OCI-LY1 (cell line): ENCODE results near the gene COQ5.

Experiments used
- H2AFZ ChIP-seq: fragments of 200-600 bp; sonication (generic), shearing (Covaris generic); 2 replicates; pipeline ENCODE4 v1.6.0; 2014; ENCODE audit warnings: antibody characterized with exemption, mild to moderate bottlenecking, low read length
- H3F3A ChIP-seq: fragments of 200-600 bp; sonication (generic), shearing (Covaris generic); 2 replicates; pipeline ENCODE4 v1.6.0; 2014; ENCODE audit warnings: mild to moderate bottlenecking, antibody characterized with exemption, low read length, moderate library complexity; ENCODE audit not compliant: insufficient read depth
- H3K27ac ChIP-seq: fragments of 200-600 bp; sonication (generic); 2 replicates; pipeline ENCODE4 v1.5.1; 2014; ENCODE audit warnings: low read length, mixed run types, mild to moderate bottlenecking, low read depth; ENCODE audit not compliant: poor library complexity, severe bottlenecking
- H3K27me3 ChIP-seq: fragments of 200-600 bp; sonication (generic); 2 replicates; pipeline ENCODE4 v1.6.0; 2014; ENCODE audit warnings: antibody characterized with exemption, mild to moderate bottlenecking, low read length, moderate library complexity; ENCODE audit not compliant: insufficient read depth
- H3K36me3 ChIP-seq: fragments of 200-600 bp; sonication (generic); 2 replicates; pipeline ENCODE4 v1.6.1; 2014; ENCODE audit warnings: mild to moderate bottlenecking, antibody characterized with exemption, low read length, moderate library complexity, mixed read lengths; ENCODE audit not compliant: insufficient read depth
- H3K4me1 ChIP-seq: fragments of 200-600 bp; sonication (generic); 2 replicates; pipeline ENCODE4 v1.5.1; 2014; ENCODE audit warnings: mild to moderate bottlenecking, low read length, moderate library complexity; ENCODE audit not compliant: insufficient read depth, severe bottlenecking
- H3K4me2 ChIP-seq: fragments of 200-600 bp; sonication (generic), shearing (Covaris generic); 2 replicates; pipeline ENCODE4 v1.6.1; 2014; ENCODE audit warnings: low read length
- H3K4me3 ChIP-seq: fragments of 200-600 bp; sonication (generic); 2 replicates; pipeline ENCODE4 v1.5.1; 2014; ENCODE audit warnings: low read length, low read depth, mild to moderate bottlenecking, mixed read lengths; ENCODE audit not compliant: poor library complexity, severe bottlenecking
- H3K79me2 ChIP-seq: fragments of 200-600 bp; shearing (Covaris generic); 2 replicates; pipeline ENCODE4 v1.6.1; 2016; ENCODE audit warnings: mixed run types, low read length, mixed read lengths; ENCODE audit not compliant: insufficient read depth
- H3K9ac ChIP-seq: fragments of 200-600 bp; sonication (generic), shearing (Covaris generic); 2 replicates; pipeline ENCODE4 v1.6.1; 2014; ENCODE audit warnings: mild to moderate bottlenecking, low read length, mixed read lengths
- H3K9me2 ChIP-seq: fragments of 200-600 bp; sonication (generic), shearing (Covaris generic); 2 replicates; pipeline ENCODE4 v1.6.1; 2014; ENCODE audit warnings: low read depth, mild to moderate bottlenecking, low read length, mixed read lengths
- H3K9me3 ChIP-seq: fragments of 200-600 bp; shearing (Covaris generic); 2 replicates; pipeline ENCODE4 v1.6.1; 2014; ENCODE audit warnings: low read length, mixed read lengths
- H4K20me1 ChIP-seq: fragments of 200-600 bp; sonication (generic), shearing (Covaris generic); 2 replicates; pipeline ENCODE4 v1.6.0; 2016; ENCODE audit warnings: mild to moderate bottlenecking, low read length; ENCODE audit not compliant: insufficient read depth
- CTCF ChIP-seq: fragments of 200-600 bp; sonication (generic), shearing (Covaris generic); IDR thresholded peaks from 2 replicates; pipeline ENCODE4 v1.5.1; 2017; ENCODE audit warnings: mild to moderate bottlenecking, antibody characterized with exemption, low read length, moderate library complexity, mixed read lengths
- EZH2 ChIP-seq: fragments of 200-600 bp; sonication (generic), shearing (Covaris generic); IDR thresholded peaks from 2 replicates; pipeline ENCODE4 v1.8.0; 2017; ENCODE audit warnings: borderline replicate concordance, mixed run types, mild to moderate bottlenecking, antibody characterized with exemption, low read length, moderate library complexity, mixed read lengths

Gene COQ5

DNA sequence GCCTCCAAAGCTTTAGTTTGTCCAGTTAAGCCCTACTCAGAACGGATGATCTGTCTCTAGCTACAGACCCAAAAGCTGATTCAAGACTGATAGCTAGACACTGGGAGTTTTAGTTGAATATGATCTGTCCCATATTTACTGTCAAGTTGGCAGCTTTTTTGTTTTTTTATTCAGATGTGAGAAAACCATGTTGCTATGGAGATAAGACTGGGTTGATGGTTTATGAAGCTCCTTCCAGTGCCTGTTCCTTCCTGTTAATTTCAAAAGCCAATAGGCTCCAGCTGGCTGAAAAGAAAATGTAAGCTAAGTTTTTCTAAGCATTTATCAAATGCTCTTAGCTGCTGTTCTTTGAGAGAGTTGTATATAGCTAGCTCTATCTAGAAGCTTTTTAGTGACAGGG, 28.4 kb downstream of the COQ5 start:
- Histone ChIP-seq H3K27ac (peak overlapping the region; percentile 31), H2AFZ (no peak overlapping the region), H4K20me1 (no peaks in the 10 kb centered on the region), H3K4me2 (no peak overlapping the region), H3K27me3 (no peaks in the 10 kb centered on the region), H3K4me3 (no peak overlapping the region), H3K4me1 (peaks cover 12% of the 10 kb centered on the region), H3K9ac (no peak overlapping the region), H3F3A (peaks cover 4% of the 10 kb centered on the region), H3K36me3 (peaks cover 47% of the 10 kb centered on the region), H3K9me2 (no peaks in the 10 kb centered on the region), H3K79me2 (peaks cover 19% of the 10 kb centered on the region), H3K9me3 (no peaks in the 10 kb centered on the region)
- TF ChIP-seq CTCF (no peak), EZH2 (no peak)

- H2AFZ ChIP-seq: no peak overlapping the region
- H3F3A ChIP-seq: peaks cover 4% of the 10 kb centered on the region
- H3K27me3 ChIP-seq: no peaks in the 10 kb centered on the region
- no peaks in the 10 kb centered on the region for H3K9me3 ChIP-seq
- no peak overlapping the region for H3K27ac ChIP-seq
- no peak overlapping the region for H3K9ac ChIP-seq
- TF ChIP-seq CTCF (no peak), EZH2 (no peak)
- H3K79me2 ChIP-seq: peaks cover 19% of the 10 kb centered on the region
- peaks cover 23% of the 10 kb centered on the region for H3K4me1 ChIP-seq
- H3K4me3 ChIP-seq: no peak overlapping the region
- no peak overlapping the region for H3K4me2 ChIP-seq
- peaks cover 42% of the 10 kb centered on the region for H3K36me3 ChIP-seq
- H4K20me1 ChIP-seq: no peaks in the 10 kb centered on the region
- H3K9me2 ChIP-seq: no peaks in the 10 kb centered on the region
These were observed 30.0 kb downstream of the COQ5 start for GRCh38 chr12:120498870-120499515.

DNA sequence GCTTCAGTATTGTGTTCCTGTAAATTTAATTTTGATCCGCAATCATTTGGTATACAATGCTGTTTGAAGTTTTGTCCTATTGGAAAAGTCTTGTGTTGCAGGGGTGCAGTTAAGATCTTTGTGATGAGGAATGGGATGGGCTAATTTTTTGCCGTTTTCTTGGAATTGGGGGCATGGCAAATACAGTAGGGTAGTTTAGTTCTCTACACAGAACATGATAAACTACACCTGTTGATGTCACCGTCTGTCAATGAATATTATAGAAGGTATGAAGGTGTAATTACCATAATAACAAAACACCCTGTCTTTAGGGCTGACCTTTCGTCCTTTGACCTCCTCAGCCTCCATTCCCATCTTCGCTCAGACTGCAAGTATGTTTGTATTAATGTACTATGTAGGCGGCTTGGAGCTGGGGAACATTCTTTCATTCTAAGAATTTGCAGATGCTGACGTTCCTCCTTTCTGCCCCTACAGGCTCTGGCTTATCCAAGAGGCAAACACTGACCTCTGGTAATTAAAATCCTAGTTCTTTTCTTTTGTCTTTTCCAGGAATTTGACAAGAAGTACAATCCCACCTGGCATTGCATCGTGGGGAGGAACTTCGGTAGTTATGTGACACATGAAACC, 31.3 kb downstream of the COQ5 start:
- H4K20me1 ChIP-seq: no peaks in the 10 kb centered on the region
- H2AFZ ChIP-seq: no peak overlapping the region
- H3K79me2 ChIP-seq: peaks cover 19% of the 10 kb centered on the region
- peak overlapping the region; percentile 29 for H3K27ac ChIP-seq
- H3K4me3 ChIP-seq: peak overlapping the region; percentile 98
- H3K9ac ChIP-seq: peak overlapping the region; percentile 92
- H3K4me1 ChIP-seq: peaks cover 23% of the 10 kb centered on the region
- H3K4me2 ChIP-seq: peak overlapping the region; percentile 100
- peaks cover 4% of the 10 kb centered on the region for H3F3A ChIP-seq
- no peaks in the 10 kb centered on the region for H3K9me2 ChIP-seq
- H3K9me3 ChIP-seq: no peaks in the 10 kb centered on the region
- TF ChIP-seq EZH2 (no peak), CTCF (no peak)
- no peaks in the 10 kb centered on the region for H3K27me3 ChIP-seq
- H3K36me3 ChIP-seq: peaks cover 30% of the 10 kb centered on the region
